Measurements from ENCODE around the gene PROS1.

GRCh38 chr3:94020293-94020692, 46.6 kb upstream of the PROS1 start:
- no peak for TF ChIP-seq KAT7 (CRISPR knock-in tag; IDR thresholded peaks at IDR 0.05; ENCODE audit: borderline replicate concordance)
- no peak for TF ChIP-seq CTCF (IDR thresholded peaks at IDR 0.05)
- no peak for TF ChIP-seq JUN (CRISPR knock-in tag; IDR thresholded peaks at IDR 0.05)
- no peak for TF ChIP-seq JAZF1 (CRISPR knock-in tag; IDR thresholded peaks at IDR 0.05)
- TF ChIP-seq NR1H2 (CRISPR knock-in tag; IDR thresholded peaks at IDR 0.05), result no peak
- TF ChIP-seq FOXP1 (CRISPR knock-in tag; IDR thresholded peaks at IDR 0.05; ENCODE audit: borderline replicate concordance), result no peak
- TF ChIP-seq NR3C1 (CRISPR knock-in tag; conservative IDR thresholded peaks at IDR 0.05; ENCODE audit: low read depth), result no peak
- no peak for TF ChIP-seq USF1 (CRISPR knock-in tag; IDR thresholded peaks at IDR 0.05)
- no peak for TF ChIP-seq STAT6 (CRISPR knock-in tag; conservative IDR thresholded peaks at IDR 0.05; ENCODE audit: low read depth)
